ENCODE data around the gene PTPRN2. TPM values are rescaled to one million over a fixed set of nuclear protein-coding genes. Genes with fewer than 3 reads are reported as not detected.
"Not testable (repeated sequence)": the region's sequence is repeated elsewhere in the genome, so short reads cannot be mapped to it uniquely, and the experiment has no call there.

The PTPRN2 gene
- total and polyA plus RNA-seq, 2 donors from 2014 or later, result 4.8 to 6.2 TPM

DNA sequence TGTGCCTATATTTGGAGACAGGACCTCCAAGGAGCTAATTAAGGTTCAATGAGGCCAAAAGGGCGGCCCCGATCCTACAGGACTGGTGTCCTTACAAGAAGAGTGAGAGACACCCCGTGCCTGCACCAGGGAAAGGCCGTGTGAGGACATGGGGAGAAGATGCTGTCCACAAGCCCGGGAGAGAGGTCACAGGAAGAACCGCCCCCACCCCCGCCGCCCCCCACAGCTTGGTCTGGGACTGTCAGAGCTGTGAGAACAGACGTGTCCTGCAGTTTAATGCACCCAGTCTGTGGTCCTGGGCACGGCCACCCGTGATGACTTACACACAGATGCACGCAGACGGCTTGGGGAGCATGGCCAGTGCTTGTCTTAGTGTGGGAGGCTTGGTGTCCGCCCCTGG is 851.3 kb downstream of the PTPRN2 start:
- intact Hi-C loops (cut with DNase I), result no loop called here
- FAIRE-seq (no peak), DNase-seq (no peak)
- H3K4me3 ChIP-seq (ENCODE audit: low read length in 3 of 3), result no peak overlapping the region
- no peaks in the 10 kb centered on the region for H3K4me1 ChIP-seq (ENCODE audit: control insufficient read depth in 2 of 3, insufficient read depth in 2 of 3, low read depth in 1 of 3, low read length in 3 of 3)
- H3K9ac ChIP-seq (ENCODE audit: low read length in 3 of 3), result no peak overlapping the region
- no peak overlapping the region for H3K27ac ChIP-seq (ENCODE audit: low read depth in 2 of 2, low read length in 2 of 2)
- TF ChIP-seq, protein P1, sequence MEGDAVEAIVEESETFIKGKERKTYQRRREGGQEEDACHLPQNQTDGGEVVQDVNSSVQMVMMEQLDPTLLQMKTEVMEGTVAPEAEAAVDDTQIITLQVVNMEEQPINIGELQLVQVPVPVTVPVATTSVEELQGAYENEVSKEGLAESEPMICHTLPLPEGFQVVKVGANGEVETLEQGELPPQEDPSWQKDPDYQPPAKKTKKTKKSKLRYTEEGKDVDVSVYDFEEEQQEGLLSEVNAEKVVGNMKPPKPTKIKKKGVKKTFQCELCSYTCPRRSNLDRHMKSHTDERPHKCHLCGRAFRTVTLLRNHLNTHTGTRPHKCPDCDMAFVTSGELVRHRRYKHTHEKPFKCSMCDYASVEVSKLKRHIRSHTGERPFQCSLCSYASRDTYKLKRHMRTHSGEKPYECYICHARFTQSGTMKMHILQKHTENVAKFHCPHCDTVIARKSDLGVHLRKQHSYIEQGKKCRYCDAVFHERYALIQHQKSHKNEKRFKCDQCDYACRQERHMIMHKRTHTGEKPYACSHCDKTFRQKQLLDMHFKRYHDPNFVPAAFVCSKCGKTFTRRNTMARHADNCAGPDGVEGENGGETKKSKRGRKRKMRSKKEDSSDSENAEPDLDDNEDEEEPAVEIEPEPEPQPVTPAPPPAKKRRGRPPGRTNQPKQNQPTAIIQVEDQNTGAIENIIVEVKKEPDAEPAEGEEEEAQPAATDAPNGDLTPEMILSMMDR (IDR thresholded peaks at IDR 0.05; ENCODE audit: borderline replicate concordance, extremely low read depth, insufficient read depth), result no peak
- H3K36me3 ChIP-seq (ENCODE audit: control insufficient read depth in 2 of 3, insufficient read depth in 3 of 3, low read length in 3 of 3), result no peaks in the 10 kb centered on the region
- H3K9me3 ChIP-seq (ENCODE audit: control insufficient read depth in 2 of 3, insufficient read depth in 1 of 3, low read length in 3 of 3), result no peaks in the 10 kb centered on the region
- H3K27me3 ChIP-seq (ENCODE audit: control insufficient read depth, insufficient read depth, low read length), result no peaks in the 10 kb centered on the region

DNA sequence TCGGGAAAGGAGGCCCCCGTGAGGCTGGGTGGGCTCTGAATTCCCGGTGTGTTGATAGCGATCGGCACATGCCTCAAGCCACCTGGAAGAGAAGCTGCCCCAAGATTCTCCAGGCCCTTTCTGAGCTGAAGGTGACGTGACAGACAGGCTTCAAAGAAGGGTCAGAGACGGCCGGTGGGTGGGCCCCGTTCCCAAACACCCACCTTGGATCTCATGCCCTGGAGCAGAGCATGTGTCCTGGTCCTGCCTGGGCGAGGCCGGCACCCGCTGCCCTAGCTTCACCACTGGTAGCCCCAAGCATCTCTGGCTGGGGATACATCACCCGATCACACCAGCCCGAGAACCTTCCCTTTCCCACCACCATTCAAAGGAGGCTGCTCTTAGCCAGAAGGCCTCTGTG is 851.8 kb downstream of the PTPRN2 start:
- DNase-seq (no peak), FAIRE-seq (no peak)
- Histone ChIP-seq H3K4me3 (ENCODE audit: low read length in 3 of 3) (no peak overlapping the region), H3K9me3 (ENCODE audit: control insufficient read depth in 2 of 3, insufficient read depth in 1 of 3, low read length in 3 of 3) (no peaks in the 10 kb centered on the region), H3K27ac (ENCODE audit: low read depth in 2 of 2, low read length in 2 of 2) (no peak overlapping the region), H3K9ac (ENCODE audit: low read length in 3 of 3) (no peak overlapping the region), H3K36me3 (ENCODE audit: control insufficient read depth in 2 of 3, insufficient read depth in 3 of 3, low read length in 3 of 3) (no peaks in the 10 kb centered on the region), H3K27me3 (ENCODE audit: control insufficient read depth, insufficient read depth, low read length) (no peaks in the 10 kb centered on the region), H3K4me1 (ENCODE audit: control insufficient read depth in 2 of 3, insufficient read depth in 2 of 3, low read depth in 1 of 3, low read length in 3 of 3) (no peaks in the 10 kb centered on the region)
- intact Hi-C loops (cut with DNase I), result no loop called here
- TF ChIP-seq, protein P1 (IDR thresholded peaks at IDR 0.05; ENCODE audit: borderline replicate concordance, extremely low read depth, insufficient read depth), result no peak

DNA sequence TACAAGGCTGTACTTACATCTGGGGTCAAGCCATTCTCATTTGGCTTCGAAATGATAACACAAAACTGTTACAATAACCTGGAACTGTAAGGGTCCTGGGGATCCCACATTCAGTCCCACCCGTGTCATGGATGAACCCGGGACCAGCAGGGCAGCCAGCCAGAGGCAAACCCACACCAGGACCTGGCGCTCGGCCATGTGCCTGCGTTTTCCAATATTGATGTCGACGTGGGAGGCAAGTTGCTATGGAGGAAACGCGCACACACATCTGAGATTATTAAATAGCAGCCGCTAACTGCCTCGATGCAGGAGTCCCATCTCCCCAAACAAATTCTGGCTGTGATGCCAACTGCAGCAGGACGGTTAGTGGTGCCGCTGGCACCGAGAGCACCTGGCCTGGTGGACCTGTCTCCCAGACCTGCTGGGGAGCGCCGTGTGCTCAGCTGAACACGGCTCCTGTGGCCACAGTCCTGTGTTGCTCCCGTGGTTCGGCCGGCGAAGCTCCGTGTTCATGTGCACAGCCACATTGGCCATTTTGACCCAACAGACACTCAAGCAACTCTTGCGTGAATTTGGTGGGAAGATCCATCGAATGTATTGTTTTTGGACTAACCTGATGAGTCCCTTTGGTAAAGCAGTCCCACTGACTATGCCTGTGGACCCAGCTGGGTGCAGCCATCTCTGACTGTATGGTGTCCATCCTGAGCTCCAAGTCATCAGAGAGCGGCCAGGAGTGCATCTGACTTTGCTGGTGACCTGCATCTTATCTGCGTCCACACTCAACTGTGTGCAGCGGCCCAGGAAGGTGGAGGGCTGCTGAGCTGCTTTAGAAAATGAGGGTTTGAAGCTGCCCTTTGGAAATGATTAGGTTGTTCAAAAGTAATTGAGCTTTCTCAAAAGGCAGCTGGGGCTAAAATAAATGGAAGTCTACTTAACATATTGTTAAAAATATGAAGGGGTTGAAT is 852.7 kb downstream of the PTPRN2 start:
- Histone ChIP-seq H3K9me3 (ENCODE audit: control insufficient read depth in 2 of 3, insufficient read depth in 1 of 3, low read length in 3 of 3) (no peaks in the 10 kb centered on the region), H3K36me3 (ENCODE audit: control insufficient read depth in 2 of 3, insufficient read depth in 3 of 3, low read length in 3 of 3) (no peaks in the 10 kb centered on the region), H3K9ac (ENCODE audit: low read length in 3 of 3) (no peak overlapping the region), H3K27ac (ENCODE audit: low read depth in 2 of 2, low read length in 2 of 2) (no peak overlapping the region), H3K4me3 (ENCODE audit: low read length in 3 of 3) (no peak overlapping the region), H3K27me3 (ENCODE audit: control insufficient read depth, insufficient read depth, low read length) (no peaks in the 10 kb centered on the region), H3K4me1 (ENCODE audit: control insufficient read depth in 2 of 3, insufficient read depth in 2 of 3, low read depth in 1 of 3, low read length in 3 of 3) (no peaks in the 10 kb centered on the region)
- FAIRE-seq (no peak), DNase-seq (no peak)
- TF ChIP-seq, protein P1 (IDR thresholded peaks at IDR 0.05; ENCODE audit: borderline replicate concordance, extremely low read depth, insufficient read depth), result no peak
- intact Hi-C loops (cut with DNase I), result no loop called here

DNA sequence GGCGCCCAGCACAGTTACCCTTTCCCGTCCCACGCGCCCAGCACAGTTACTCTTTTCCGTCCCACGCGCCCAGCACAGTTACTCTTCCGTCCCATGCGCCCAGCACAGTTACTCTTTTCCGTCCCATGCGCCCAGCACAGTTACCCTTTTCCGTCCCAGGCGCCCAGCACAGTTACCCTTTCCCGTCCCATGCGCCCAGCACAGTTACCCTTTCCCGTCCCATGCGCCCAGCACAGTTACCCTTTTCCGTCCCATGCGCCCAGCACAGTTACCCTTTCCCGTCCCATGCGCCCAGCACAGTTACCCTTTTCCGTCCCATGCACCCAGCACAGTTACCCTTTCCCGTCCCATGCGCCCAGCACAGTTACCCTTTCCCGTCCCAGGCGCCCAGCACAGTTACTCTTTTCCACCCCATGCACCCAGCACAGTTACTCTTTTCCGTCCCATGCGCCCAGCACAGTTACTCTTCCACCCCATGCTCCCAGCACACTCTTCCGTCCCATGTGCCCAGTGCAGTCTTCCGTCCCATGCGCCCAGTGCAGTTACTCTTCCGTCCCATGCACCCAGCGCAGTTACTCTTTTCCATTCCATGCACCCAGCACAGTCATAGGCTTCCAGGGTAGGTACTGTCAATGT is 853.7 kb downstream of the PTPRN2 start:
- DNase-seq; H3K9me3 ChIP-seq (ENCODE audit: control insufficient read depth in 2 of 3, insufficient read depth in 1 of 3, low read length in 3 of 3); H3K27me3 ChIP-seq (ENCODE audit: control insufficient read depth, insufficient read depth, low read length); H3K4me1 ChIP-seq (ENCODE audit: control insufficient read depth in 2 of 3, insufficient read depth in 2 of 3, low read depth in 1 of 3, low read length in 3 of 3); H3K36me3 ChIP-seq (ENCODE audit: control insufficient read depth in 2 of 3, insufficient read depth in 3 of 3, low read length in 3 of 3); H3K4me3 ChIP-seq (ENCODE audit: low read length in 3 of 3); H3K9ac ChIP-seq (ENCODE audit: low read length in 3 of 3); H3K27ac ChIP-seq (ENCODE audit: low read depth in 2 of 2, low read length in 2 of 2); intact Hi-C loops (cut with DNase I); FAIRE-seq: not testable (repeated sequence)

Data from kidney (tissue), 14 donors.